GM10266 (cell line): ENCODE measurements around the gene PIK3R6.

Source experiments
- DNase-seq: peaks from one replicate; pipeline ENCODE4 v3.0.0; 2012; ENCODE audit errors: extremely low spot score
- CTCF ChIP-seq: IDR thresholded peaks from 2 replicates; pipeline ENCODE4 v1.5.1; 2012; ENCODE audit warnings: mild to moderate bottlenecking, low read depth; ENCODE audit not compliant: control insufficient read depth, insufficient read depth; ENCODE audit errors: missing control alignments

The PIK3R6 gene

GRCh38 chr17:8887834-8888703 lies 20.6 kb upstream of the PIK3R6 start:
- DNase-seq, result no peak
- TF ChIP-seq CTCF, result no peak

GRCh38 chr17:8887301-8887700 lies 19.8 kb upstream of the PIK3R6 start:
- TF ChIP-seq CTCF, result no peak
- DNase-seq, result no peak

- TF ChIP-seq CTCF, result no peak
- no peak for DNase-seq
These were observed 18.7 kb upstream of the PIK3R6 start for GRCh38 chr17:8885967-8886684.

GRCh38 chr17:8885163-8885966 lies 17.9 kb upstream of the PIK3R6 start:
- peak; percentile 50 for DNase-seq

- TF ChIP-seq CTCF, result no peak
- no peak for DNase-seq
These were observed 17.0 kb upstream of the PIK3R6 start for GRCh38 chr17:8884336-8884990.

- no peak for DNase-seq
- TF ChIP-seq CTCF, result no peak
These were observed 15.9 kb upstream of the PIK3R6 start for GRCh38 chr17:8883353-8883752.

- TF ChIP-seq CTCF, result no peak
- DNase-seq, result no peak
These were observed 14.1 kb upstream of the PIK3R6 start for GRCh38 chr17:8881606-8882005.
